WERI-Rb-1 (cell line): Measurements from ENCODE around the gene IL18BP.

Experiments
- DNase-seq: peaks from one replicate; pipeline ENCODE4 v3.0.0-alpha.2; 2020
- H3K27ac ChIP-seq: fragments of 250-450 bp; sonication (Bioruptor Pico); 2 replicates; pipeline ENCODE4 v1.5.1; 2020; ENCODE audit warnings: mild to moderate bottlenecking, moderate library complexity
- H3K27me3 ChIP-seq: fragments of 250-450 bp; sonication (Bioruptor Pico); 2 replicates; pipeline ENCODE4 v1.5.1; 2021; ENCODE audit warnings: mild to moderate bottlenecking, low read depth, moderate library complexity; ENCODE audit not compliant: insufficient read depth, severe bottlenecking
- H3K36me3 ChIP-seq: fragments of 250-450 bp; sonication (Bioruptor Pico); 2 replicates; pipeline ENCODE4 v1.5.1; 2020; ENCODE audit warnings: mild to moderate bottlenecking, moderate library complexity
- H3K4me3 ChIP-seq: 2 replicates; pipeline ENCODE4 v1.5.1; 2011; ENCODE audit warnings: low read depth, mild to moderate bottlenecking, control low read depth, low read length
- H3K9me3 ChIP-seq: fragments of 250-450 bp; sonication (Bioruptor Pico); 2 replicates; pipeline ENCODE4 v1.5.1; 2021; ENCODE audit warnings: mild to moderate bottlenecking, moderate library complexity; ENCODE audit not compliant: severe bottlenecking
- CTCF ChIP-seq: IDR thresholded peaks from 2 replicates; pipeline ENCODE4 v1.5.1; 2011; ENCODE audit warnings: low read depth, mild to moderate bottlenecking, control low read depth, inconsistent platforms, low read length

The IL18BP gene

GRCh38 chr11:71979094-71979493 is 19.6 kb upstream of the IL18BP start:
- Histone ChIP-seq H3K27me3 (no peaks in the 10 kb centered on the region), H3K36me3 (peaks cover 43% of the 10 kb centered on the region), H3K27ac (no peak overlapping the region), H3K9me3 (no peaks in the 10 kb centered on the region), H3K4me3 (no peak overlapping the region)
- no peak for TF ChIP-seq CTCF
- no peak for DNase-seq

GRCh38 chr11:71979602-71980001 is 19.1 kb upstream of the IL18BP start:
- TF ChIP-seq CTCF: no peak
- H3K36me3 ChIP-seq: peaks cover 43% of the 10 kb centered on the region
- no peak overlapping the region for H3K27ac ChIP-seq
- no peaks in the 10 kb centered on the region for H3K27me3 ChIP-seq
- DNase-seq: no peak
- no peak overlapping the region for H3K4me3 ChIP-seq
- no peaks in the 10 kb centered on the region for H3K9me3 ChIP-seq

- Histone ChIP-seq H3K27ac (no peak overlapping the region), H3K9me3 (no peaks in the 10 kb centered on the region), H3K4me3 (no peak overlapping the region), H3K36me3 (peaks cover 49% of the 10 kb centered on the region), H3K27me3 (no peaks in the 10 kb centered on the region)
- TF ChIP-seq CTCF: no peak
- no peak for DNase-seq
These were observed 12.6 kb upstream of the IL18BP start for GRCh38 chr11:71986131-71986530.

GRCh38 chr11:71987521-71987920 is 11.2 kb upstream of the IL18BP start:
- H3K27ac ChIP-seq: no peak overlapping the region
- H3K9me3 ChIP-seq: no peaks in the 10 kb centered on the region
- H3K27me3 ChIP-seq: no peaks in the 10 kb centered on the region
- no peak for DNase-seq
- no peak for TF ChIP-seq CTCF
- H3K36me3 ChIP-seq: peaks cover 57% of the 10 kb centered on the region
- H3K4me3 ChIP-seq: no peak overlapping the region

- Histone ChIP-seq H3K9me3 (no peaks in the 10 kb centered on the region), H3K27ac (no peak overlapping the region), H3K27me3 (no peaks in the 10 kb centered on the region), H3K36me3 (peaks cover 53% of the 10 kb centered on the region), H3K4me3 (no peak overlapping the region)
- no peak for TF ChIP-seq CTCF
- no peak for DNase-seq
These were observed 10.7 kb upstream of the IL18BP start for GRCh38 chr11:71988050-71988449.

GRCh38 chr11:71990701-71991100 is 8.0 kb upstream of the IL18BP start:
- DNase-seq: no peak
- TF ChIP-seq CTCF: no peak
- no peak overlapping the region for H3K4me3 ChIP-seq
- H3K27ac ChIP-seq: no peak overlapping the region
- no peaks in the 10 kb centered on the region for H3K27me3 ChIP-seq
- H3K36me3 ChIP-seq: peaks cover 39% of the 10 kb centered on the region
- H3K9me3 ChIP-seq: no peaks in the 10 kb centered on the region
